NT2/D1 (cell line): ENCODE results near the gene FAM20C.

Experiments used
- DNase-seq: peaks from one replicate; pipeline ENCODE4 v3.0.0-alpha.2; 2011; ENCODE audit warnings: low read depth, low spot score
- H3K27me3 ChIP-seq: 2 replicates; pipeline ENCODE4 v1.6.0; 2011; ENCODE audit warnings: mild to moderate bottlenecking; ENCODE audit not compliant: insufficient read length, insufficient read depth
- H3K36me3 ChIP-seq: 2 replicates; pipeline ENCODE4 v1.6.1; 2011; ENCODE audit warnings: mild to moderate bottlenecking, low read length, mixed read lengths; ENCODE audit not compliant: insufficient read depth, insufficient read length
- H3K4me1 ChIP-seq: 2 replicates; pipeline ENCODE4 v1.5.1; 2011; ENCODE audit not compliant: insufficient read depth, insufficient read length
- H3K4me3 ChIP-seq: 2 replicates; pipeline ENCODE4 v1.5.1; 2011; ENCODE audit warnings: low read depth; ENCODE audit not compliant: insufficient read length
- H3K9ac ChIP-seq: 2 replicates; pipeline ENCODE4 v1.6.0; 2011; ENCODE audit warnings: low read depth; ENCODE audit not compliant: insufficient read length
- H3K9me3 ChIP-seq: 2 replicates; pipeline ENCODE4 v1.5.1; 2011; ENCODE audit warnings: mild to moderate bottlenecking, low read length; ENCODE audit not compliant: insufficient read depth
- SUZ12 ChIP-seq: IDR thresholded peaks from 2 replicates; pipeline ENCODE4 v1.6.1; 2011; ENCODE audit not compliant: insufficient read length, insufficient read depth; ENCODE audit errors: extremely low read depth
- YY1 ChIP-seq: IDR thresholded peaks from 2 replicates; pipeline ENCODE4 v1.6.1; 2011; ENCODE audit not compliant: insufficient read length, insufficient read depth
- ZNF274 ChIP-seq: IDR thresholded peaks from 2 replicates; pipeline ENCODE4 v1.6.1; 2011; ENCODE audit warnings: mild to moderate bottlenecking, low read depth, low read length

FAM20C gene

DNA sequence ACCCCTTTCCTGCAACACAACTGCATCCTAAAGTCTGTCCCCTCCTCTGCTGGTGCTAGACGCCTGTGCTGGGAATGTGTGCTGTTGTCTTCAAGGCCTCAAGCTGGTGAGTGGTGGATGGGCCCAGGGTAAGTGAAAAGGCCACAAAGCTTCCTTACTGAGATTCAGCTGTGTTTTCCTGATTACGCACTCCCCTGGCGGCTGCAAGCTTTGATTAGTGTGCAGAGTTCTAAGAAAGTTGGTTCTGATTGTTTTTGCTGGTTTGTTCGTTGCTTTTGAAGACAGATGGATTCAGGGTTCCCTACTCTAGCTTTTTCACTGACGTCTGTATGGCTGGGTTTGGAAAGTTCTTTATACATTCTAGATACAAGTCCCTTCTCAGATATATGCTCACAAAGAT, 85.7 kb downstream of the FAM20C start:
- H3K9me3 ChIP-seq = peaks cover 60% of the 10 kb centered on the region
- TF ChIP-seq SUZ12 (no peak), YY1 (no peak), ZNF274 (no peak)
- H3K4me1 ChIP-seq = no peaks in the 10 kb centered on the region
- DNase-seq = no peak
- H3K27me3 ChIP-seq = no peaks in the 10 kb centered on the region
- H3K9ac ChIP-seq = no peak overlapping the region
- H3K4me3 ChIP-seq = no peak overlapping the region
- no peaks in the 10 kb centered on the region for H3K36me3 ChIP-seq

- no peaks in the 10 kb centered on the region for H3K4me1 ChIP-seq
- H3K4me3 ChIP-seq = no peak overlapping the region
- H3K36me3 ChIP-seq = no peaks in the 10 kb centered on the region
- H3K27me3 ChIP-seq = no peaks in the 10 kb centered on the region
- H3K9me3 ChIP-seq = peaks cover 46% of the 10 kb centered on the region
- no peak overlapping the region for H3K9ac ChIP-seq
- TF ChIP-seq ZNF274 = no peak
- DNase-seq = no peak
Measured at GRCh38 chr7:279821-280220, 87.5 kb downstream of the FAM20C start.

DNA sequence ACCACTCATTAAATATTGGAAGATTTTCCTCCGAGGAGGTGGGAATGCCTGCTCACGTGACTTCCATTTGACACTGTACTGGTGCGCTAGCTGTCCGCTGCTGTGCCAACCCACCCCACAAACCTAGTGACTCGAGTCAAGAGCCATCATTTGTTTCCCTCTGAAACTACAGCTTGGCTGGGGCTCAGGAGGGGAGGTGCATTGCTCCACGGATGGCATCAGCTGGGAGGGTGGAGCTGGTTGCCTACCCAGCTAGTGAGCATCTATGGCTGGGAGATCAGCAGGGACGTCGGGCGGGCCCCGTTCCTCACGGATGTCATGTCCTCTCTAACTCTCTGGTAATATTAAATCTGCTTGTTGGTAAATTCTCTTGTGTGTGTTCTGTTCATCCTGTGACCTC, 88.1 kb downstream of the FAM20C start:
- DNase-seq = no peak
- peaks cover 39% of the 10 kb centered on the region for H3K9me3 ChIP-seq
- H3K36me3 ChIP-seq = no peaks in the 10 kb centered on the region
- H3K9ac ChIP-seq = no peak overlapping the region
- H3K4me3 ChIP-seq = no peak overlapping the region
- no peaks in the 10 kb centered on the region for H3K27me3 ChIP-seq
- TF ChIP-seq ZNF274 = no peak
- no peak for TF ChIP-seq YY1
- no peak for TF ChIP-seq SUZ12
- H3K4me1 ChIP-seq = no peaks in the 10 kb centered on the region

- Histone ChIP-seq H3K9ac (no peak overlapping the region), H3K36me3 (no peaks in the 10 kb centered on the region), H3K4me1 (no peaks in the 10 kb centered on the region), H3K27me3 (no peaks in the 10 kb centered on the region), H3K9me3 (peaks cover 27% of the 10 kb centered on the region), H3K4me3 (no peak overlapping the region)
- no peak for DNase-seq
- TF ChIP-seq YY1 (no peak), SUZ12 (no peak), ZNF274 (no peak)
Measured at GRCh38 chr7:281637-282036, 89.3 kb downstream of the FAM20C start.

DNA sequence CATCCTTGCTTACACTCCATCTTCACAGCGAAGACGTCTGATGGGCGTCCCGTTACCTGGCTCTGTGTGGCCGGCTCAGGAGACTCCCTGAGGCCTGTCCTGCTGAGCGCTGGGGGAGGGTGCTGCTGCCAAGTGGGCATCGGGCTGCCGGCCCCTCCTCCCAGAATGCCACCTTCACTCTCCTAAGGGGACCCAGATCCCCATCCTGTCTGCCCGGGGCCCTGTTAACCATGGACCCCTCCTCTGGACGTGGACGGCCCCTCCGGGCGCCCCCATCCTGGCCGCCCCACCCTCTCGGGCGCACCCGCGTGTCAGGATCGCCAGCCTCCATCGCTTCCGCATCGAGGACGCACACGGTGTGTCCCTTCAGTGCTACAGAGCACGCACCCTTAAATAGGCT, 90.2 kb downstream of the FAM20C start:
- DNase-seq = no peak
- no peak for TF ChIP-seq YY1
- no peak for TF ChIP-seq SUZ12
- no peak for TF ChIP-seq ZNF274
- H3K36me3 ChIP-seq = no peaks in the 10 kb centered on the region
- no peak overlapping the region for H3K9ac ChIP-seq
- H3K9me3 ChIP-seq = peaks cover 18% of the 10 kb centered on the region
- H3K4me3 ChIP-seq = no peak overlapping the region
- H3K27me3 ChIP-seq = no peaks in the 10 kb centered on the region
- no peaks in the 10 kb centered on the region for H3K4me1 ChIP-seq

- Histone ChIP-seq H3K4me1 (no peaks in the 10 kb centered on the region), H3K36me3 (no peaks in the 10 kb centered on the region), H3K27me3 (peaks cover 17% of the 10 kb centered on the region), H3K9ac (no peak overlapping the region), H3K4me3 (no peak overlapping the region), H3K9me3 (peaks cover 14% of the 10 kb centered on the region; the same call in 1 of the 2 replicates)
- TF ChIP-seq YY1 (no peak), SUZ12 (no peak), ZNF274 (no peak)
- DNase-seq = no peak
Measured at GRCh38 chr7:284762-285722, 92.7 kb downstream of the FAM20C start.

DNA sequence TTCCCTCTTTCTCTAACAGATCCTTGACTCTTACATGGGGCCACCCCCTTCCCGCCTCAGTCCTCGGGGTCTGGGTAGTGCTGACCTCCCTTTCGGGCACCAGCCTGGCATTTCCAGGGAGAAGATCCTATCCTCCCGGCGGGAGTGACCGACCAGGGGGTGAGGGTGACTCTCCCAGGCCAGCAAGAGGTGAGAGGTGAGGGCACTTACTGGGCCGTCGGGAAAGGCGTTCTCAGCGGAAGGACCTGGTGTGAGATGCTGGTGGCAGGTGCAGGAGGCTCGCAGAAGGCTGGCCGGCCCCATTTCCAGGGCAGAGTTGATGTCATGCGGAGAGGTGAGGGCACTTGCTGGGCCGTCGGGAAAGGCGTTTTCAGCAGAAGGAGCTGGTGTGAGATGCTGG, 93.4 kb downstream of the FAM20C start:
- H3K9me3 ChIP-seq = peaks cover 18% of the 10 kb centered on the region; the same call in 1 of the 2 replicates
- no peak overlapping the region for H3K4me3 ChIP-seq
- H3K4me1 ChIP-seq = no peaks in the 10 kb centered on the region
- H3K36me3 ChIP-seq = no peaks in the 10 kb centered on the region
- no peak for TF ChIP-seq ZNF274
- TF ChIP-seq YY1 = no peak
- TF ChIP-seq SUZ12 = no peak
- no peak for DNase-seq
- no peak overlapping the region for H3K9ac ChIP-seq
- peaks cover 24% of the 10 kb centered on the region for H3K27me3 ChIP-seq
